OCI-LY1 (cell line): ENCODE measurements around the gene MTNR1A.

Experiments
- CTCF ChIP-seq: fragments of 200-600 bp; sonication (generic), shearing (Covaris generic); IDR thresholded peaks from 2 replicates; pipeline ENCODE4 v1.5.1; 2017; ENCODE audit warnings: mild to moderate bottlenecking, antibody characterized with exemption, low read length, moderate library complexity, mixed read lengths
- EZH2 ChIP-seq: fragments of 200-600 bp; sonication (generic), shearing (Covaris generic); IDR thresholded peaks from 2 replicates; pipeline ENCODE4 v1.8.0; 2017; ENCODE audit warnings: borderline replicate concordance, mixed run types, mild to moderate bottlenecking, antibody characterized with exemption, low read length, moderate library complexity, mixed read lengths

DNA sequence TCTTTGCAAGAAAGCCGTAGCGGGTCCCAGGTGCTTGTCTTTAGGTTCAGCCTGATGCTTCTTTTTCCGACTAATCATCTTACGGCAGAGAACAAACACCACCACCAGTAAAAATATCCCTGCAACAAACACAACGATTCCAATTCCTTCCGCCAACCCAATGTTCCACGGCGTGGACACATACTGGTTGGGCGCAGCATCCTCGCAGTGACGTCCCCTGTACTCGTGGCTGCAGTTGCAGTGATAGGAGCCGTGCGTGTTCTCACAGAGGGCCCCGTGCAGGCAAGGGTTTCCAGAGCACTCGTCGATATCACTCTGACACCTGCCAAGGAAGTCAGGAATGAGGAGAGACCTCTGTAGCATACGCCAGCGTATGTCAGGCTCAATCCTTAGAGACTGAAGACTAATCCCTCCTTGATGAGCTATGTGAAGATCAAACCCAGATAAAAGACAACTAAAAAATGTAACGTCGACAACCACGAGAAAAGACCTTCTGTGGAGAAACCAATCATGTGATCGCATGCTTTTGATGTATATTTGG lies 41.6 kb upstream of the MTNR1A start:
- TF ChIP-seq CTCF (no peak), EZH2 (no peak)
